ENCODE results near the gene NUP37. TPM values are rescaled to one million over a fixed set of nuclear protein-coding genes. Genes with fewer than 3 reads are reported as not detected.

The NUP37 gene
- total RNA-seq, 2 donors from 2014 or later: 59.4 to 74.7 TPM

- Histone ChIP-seq H3K27me3 (ENCODE audit: control insufficient read depth, insufficient read depth, low read length, poor library complexity, severe bottlenecking) (no peaks in the 10 kb centered on the region), H3K36me3 (ENCODE audit: control insufficient read depth, insufficient read depth, low read length) (peaks cover 20% of the 10 kb centered on the region), H3K4me3 (ENCODE audit: low read length) (no peak overlapping the region), H3K27ac (ENCODE audit: low read depth, low read length) (no peak overlapping the region), H3K9me3 (ENCODE audit: control insufficient read depth, low read length) (no peaks in the 10 kb centered on the region), H3K9ac (ENCODE audit: extremely low read depth, low read length, poor library complexity, severe bottlenecking) (no peak overlapping the region), H3K4me1 (ENCODE audit: control insufficient read depth, insufficient read depth, low read length) (peaks cover 15% of the 10 kb centered on the region)
- no peaks in the 10 kb centered on the region for H3K27me3 Mint-ChIP-seq (ENCODE audit: insufficient read depth)
- no peak overlapping the region for H3K27ac Mint-ChIP-seq
- no peak overlapping the region for H3K4me3 Mint-ChIP-seq
- TF ChIP-seq CTCF (conservative IDR thresholded peaks at IDR 0.05): no peak
- no peak for DNase-seq
- 94 to 100% methylated on average over 1 to 3 of the region's 3 CpGs for WGBS, 2 experiments (ENCODE audit: insufficient coverage in 1 of 2, insufficient read length in 1 of 2)
- H3K9me3 Mint-ChIP-seq: no peaks in the 10 kb centered on the region
- H3K4me1 Mint-ChIP-seq: peaks cover 4% of the 10 kb centered on the region
- peaks cover 1% of the 10 kb centered on the region for H3K36me3 Mint-ChIP-seq (ENCODE audit: low read depth)
These were observed 50.2 kb downstream of the NUP37 start for GRCh38 chr12:102069707-102070106.

GRCh38 chr12:102067574-102068258 is 52.2 kb downstream of the NUP37 start:
- H3K27ac ChIP-seq (ENCODE audit: low read depth, low read length): no peak overlapping the region
- H3K4me3 Mint-ChIP-seq: no peak overlapping the region
- peaks cover 1% of the 10 kb centered on the region for H3K36me3 ChIP-seq (ENCODE audit: control insufficient read depth, insufficient read depth, low read length)
- H3K36me3 Mint-ChIP-seq (ENCODE audit: low read depth): no peaks in the 10 kb centered on the region
- peaks cover 15% of the 10 kb centered on the region for H3K4me1 ChIP-seq (ENCODE audit: control insufficient read depth, insufficient read depth, low read length)
- peaks cover 4% of the 10 kb centered on the region for H3K4me1 Mint-ChIP-seq
- 84 to 86% methylated on average over 5 of the region's 5 CpGs for WGBS, 2 experiments (ENCODE audit: insufficient coverage in 1 of 2, insufficient read length in 1 of 2)
- H3K9me3 Mint-ChIP-seq: no peaks in the 10 kb centered on the region
- no peak overlapping the region for H3K27ac Mint-ChIP-seq
- no peaks in the 10 kb centered on the region for H3K27me3 ChIP-seq (ENCODE audit: control insufficient read depth, insufficient read depth, low read length, poor library complexity, severe bottlenecking)
- no peaks in the 10 kb centered on the region for H3K27me3 Mint-ChIP-seq (ENCODE audit: insufficient read depth)
- no peak overlapping the region for H3K4me3 ChIP-seq (ENCODE audit: low read length)
- no peaks in the 10 kb centered on the region for H3K9me3 ChIP-seq (ENCODE audit: control insufficient read depth, low read length)
- DNase-seq: no peak
- TF ChIP-seq CTCF (conservative IDR thresholded peaks at IDR 0.05): no peak
- H3K9ac ChIP-seq (ENCODE audit: extremely low read depth, low read length, poor library complexity, severe bottlenecking): no peak overlapping the region

- Histone ChIP-seq H3K9me3 (ENCODE audit: control insufficient read depth, low read length) (no peaks in the 10 kb centered on the region), H3K9ac (ENCODE audit: extremely low read depth, low read length, poor library complexity, severe bottlenecking) (no peak overlapping the region), H3K27ac (ENCODE audit: low read depth, low read length) (no peak overlapping the region), H3K27me3 (ENCODE audit: control insufficient read depth, insufficient read depth, low read length, poor library complexity, severe bottlenecking) (no peaks in the 10 kb centered on the region), H3K36me3 (ENCODE audit: control insufficient read depth, insufficient read depth, low read length) (no peaks in the 10 kb centered on the region), H3K4me1 (ENCODE audit: control insufficient read depth, insufficient read depth, low read length) (peaks cover 17% of the 10 kb centered on the region), H3K4me3 (ENCODE audit: low read length) (no peak overlapping the region)
- Mint-ChIP-seq H3K4me1 (peaks cover 18% of the 10 kb centered on the region), H3K9me3 (no peaks in the 10 kb centered on the region), H3K27me3 (ENCODE audit: insufficient read depth) (no peaks in the 10 kb centered on the region), H3K36me3 (ENCODE audit: low read depth) (no peaks in the 10 kb centered on the region), H3K27ac (no peak overlapping the region), H3K4me3 (no peak overlapping the region)
- DNase-seq: no peak
- 88% methylated on average over 1 of the region's 1 CpG; no CpG with 5 or more reads in 1 of the 2 experiments for WGBS, 2 experiments (ENCODE audit: insufficient coverage in 1 of 2, insufficient read length in 1 of 2)
- no peak for TF ChIP-seq CTCF (conservative IDR thresholded peaks at IDR 0.05)
These were observed 55.4 kb downstream of the NUP37 start for GRCh38 chr12:102064476-102064875.

Measured in endodermal cell (in vitro differentiated cells).